Breast epithelium (tissue), 4 donors: ENCODE results near the gene CDC42EP1. TPM values are rescaled to one million over a fixed set of nuclear protein-coding genes. Genes with fewer than 3 reads are reported as not detected.
A peak's percentile ranks its signal among the peaks of the same experiment; 100 is the strongest.
"Not testable (repeated sequence)": the region's sequence is repeated elsewhere in the genome, so short reads cannot be mapped to it uniquely, and the experiment has no call there.

ENCODE experiments used
- DNase-seq, 2 donors: peaks; one replicate each; pipeline ENCODE4 v3.0.0-alpha.2; 2019; ENCODE audit warnings: low spot score in 2 of 2
- H3K27ac ChIP-seq, 2 donors: fragments of 200-600 bp; sonication (generic) in 1 of 2; one replicate each; pipeline ENCODE4 v1.5.1; 2016 to 2019; ENCODE audit warnings: mild to moderate bottlenecking in 1 of 2
- H3K27me3 ChIP-seq, 2 donors: fragments of 200-600 bp; sonication (generic) in 1 of 2; one replicate each; pipeline versions ENCODE4 v1.5.1 to v1.6.0; 2017 to 2019; ENCODE audit warnings: control low read depth in 1 of 2, mild to moderate bottlenecking in 1 of 2
- H3K36me3 ChIP-seq: fragments of 200-600 bp; one replicate; pipeline ENCODE4 v1.5.1; 2019
- H3K4me1 ChIP-seq, 2 donors: fragments of 200-600 bp; sonication (generic); one replicate each; pipeline ENCODE4 v1.5.1; 2016 to 2019; ENCODE audit warnings: control low read depth in 1 of 2
- H3K4me3 ChIP-seq, 3 donors: fragments of 200-600 bp; sonication (generic); 1 replicate in 2 of 3; 2 replicates in 1 of 3; pipeline ENCODE4 v1.5.1; 2016 to 2019; ENCODE audit warnings: mild to moderate bottlenecking in 3 of 3, moderate library complexity in 2 of 3
- H3K9me3 ChIP-seq, 2 donors: fragments of 200-600 bp; sonication (generic) in 1 of 2; one replicate each; pipeline ENCODE4 v1.5.1; 2016 to 2019; ENCODE audit warnings: control low read depth in 1 of 2
- POLR2A ChIP-seq: fragments of 450-650 bp; IDR thresholded peaks from one replicate; pipeline ENCODE4 v1.6.1; 2016; ENCODE audit warnings: antibody characterized with exemption, mild to moderate bottlenecking, moderate library complexity
- POLR2AphosphoS5 ChIP-seq, 3 donors: sonication (generic); formaldehyde crosslinking; IDR thresholded peaks; one replicate each; pipeline ENCODE4 v1.6.1; 2017; ENCODE audit warnings: antibody characterized with exemption in 3 of 3
- intact Hi-C: fragments of 100-400 bp; cut with DNase I; formaldehyde crosslinking; loops from one replicate; pipeline ENCODE4 v1.15.1; 2023; ENCODE audit warnings: low total_unique reads
- total RNA-seq, 3 donors: library from RNA; depleted of rRNA; stranded (reverse); fragments of >200 nt; gene quantifications; one replicate each; pipeline ENCODE4 v1.1.0, GENCODE V29; 2016
- TF ChIP-seq, protein P1 (sequence below), 3 donors: fragments of 450-650 bp; IDR thresholded peaks; one replicate each; pipeline ENCODE4 v1.5.1; 2016 to 2017; ENCODE audit warnings: antibody characterized with exemption in 3 of 3, mild to moderate bottlenecking in 3 of 3, moderate library complexity in 3 of 3

The CDC42EP1 gene
- total RNA-seq, 3 donors from 2014 or later: 13.8 to 43.0 (median 29.8) TPM

DNA sequence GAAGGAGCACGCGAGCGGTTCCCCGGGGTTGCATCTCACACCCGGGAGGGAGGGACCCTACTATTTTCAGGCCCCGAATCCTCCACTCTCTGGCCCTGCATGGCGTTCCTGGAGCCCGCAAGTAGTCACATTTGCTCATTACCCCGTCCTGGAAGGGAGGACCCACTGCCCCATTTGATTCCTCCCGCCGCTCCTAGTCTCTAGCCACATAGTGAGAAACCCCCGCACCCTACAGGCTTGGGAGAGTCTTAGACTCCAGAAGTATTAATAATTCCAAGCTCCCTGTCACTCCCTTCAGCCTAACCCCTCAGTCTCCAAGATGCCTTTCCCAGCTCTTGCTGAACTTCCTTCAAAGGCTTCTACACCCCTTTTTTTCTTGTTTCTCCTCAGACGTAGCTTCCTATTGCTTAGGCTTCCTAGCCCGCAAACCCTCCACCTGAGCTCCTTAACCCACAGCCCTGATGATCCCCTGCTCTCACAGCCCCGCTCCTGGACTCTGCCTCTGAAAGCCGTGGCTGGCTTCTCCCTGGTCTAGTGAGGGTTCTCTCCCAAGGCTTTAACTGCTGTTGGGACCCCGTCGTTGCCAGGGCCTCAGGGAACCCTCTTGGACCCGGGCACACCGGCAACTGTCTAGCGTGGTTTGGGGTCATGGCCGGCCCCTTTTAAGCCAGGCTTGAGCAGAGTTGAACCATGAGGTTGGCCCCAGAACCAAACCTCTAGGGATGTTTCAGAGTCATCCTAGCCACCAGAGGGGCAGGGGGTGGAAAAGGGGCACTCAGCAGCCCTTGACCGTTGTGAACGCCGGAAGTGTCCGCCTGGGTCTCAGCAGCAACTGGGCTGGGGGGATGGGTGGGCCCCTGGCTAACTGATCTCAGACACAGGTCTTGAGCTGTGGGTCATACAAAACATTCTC, 49.2 kb downstream of the CDC42EP1 start:
- peaks cover 0 to 11% of the 10 kb centered on the region in 2 donors for H3K4me1 ChIP-seq
- H3K4me3 ChIP-seq: peak overlapping the region; percentile 79 to 96 (median 95)
- no peaks in the 10 kb centered on the region for H3K36me3 ChIP-seq
- TF ChIP-seq, protein P1, sequence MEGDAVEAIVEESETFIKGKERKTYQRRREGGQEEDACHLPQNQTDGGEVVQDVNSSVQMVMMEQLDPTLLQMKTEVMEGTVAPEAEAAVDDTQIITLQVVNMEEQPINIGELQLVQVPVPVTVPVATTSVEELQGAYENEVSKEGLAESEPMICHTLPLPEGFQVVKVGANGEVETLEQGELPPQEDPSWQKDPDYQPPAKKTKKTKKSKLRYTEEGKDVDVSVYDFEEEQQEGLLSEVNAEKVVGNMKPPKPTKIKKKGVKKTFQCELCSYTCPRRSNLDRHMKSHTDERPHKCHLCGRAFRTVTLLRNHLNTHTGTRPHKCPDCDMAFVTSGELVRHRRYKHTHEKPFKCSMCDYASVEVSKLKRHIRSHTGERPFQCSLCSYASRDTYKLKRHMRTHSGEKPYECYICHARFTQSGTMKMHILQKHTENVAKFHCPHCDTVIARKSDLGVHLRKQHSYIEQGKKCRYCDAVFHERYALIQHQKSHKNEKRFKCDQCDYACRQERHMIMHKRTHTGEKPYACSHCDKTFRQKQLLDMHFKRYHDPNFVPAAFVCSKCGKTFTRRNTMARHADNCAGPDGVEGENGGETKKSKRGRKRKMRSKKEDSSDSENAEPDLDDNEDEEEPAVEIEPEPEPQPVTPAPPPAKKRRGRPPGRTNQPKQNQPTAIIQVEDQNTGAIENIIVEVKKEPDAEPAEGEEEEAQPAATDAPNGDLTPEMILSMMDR (IDR thresholded peaks at IDR 0.05): no peak
- TF ChIP-seq POLR2AphosphoS5 (IDR thresholded peaks at IDR 0.05) (no peak), POLR2A (no peak)
- H3K27me3 ChIP-seq: no peaks in the 10 kb centered on the region
- no peaks in the 10 kb centered on the region for H3K9me3 ChIP-seq
- peak overlapping the region; percentile 95 to 96 for H3K27ac ChIP-seq
- DNase-seq: no peak
- intact Hi-C loops: no loop called here

DNA sequence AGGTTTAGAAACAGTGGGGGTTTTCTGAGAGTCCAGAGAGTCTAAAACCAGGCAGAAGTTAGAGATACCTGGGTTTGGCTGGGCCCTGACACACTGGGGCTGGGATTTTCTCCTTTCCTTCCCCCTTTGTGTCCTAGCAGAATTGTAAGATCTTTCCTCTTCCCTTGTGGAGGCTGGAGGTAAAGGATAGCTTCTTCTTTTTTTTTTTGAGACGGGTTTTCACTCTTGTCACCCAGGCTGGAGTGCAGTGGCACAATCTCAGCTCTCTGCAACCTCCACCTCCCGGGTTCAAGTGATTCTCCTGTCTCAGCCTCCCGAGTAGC, 49.8 kb downstream of the CDC42EP1 start:
- DNase-seq, H3K27me3 ChIP-seq, H3K36me3 ChIP-seq, intact Hi-C loops, H3K9me3 ChIP-seq: not testable (repeated sequence)
- Histone ChIP-seq H3K4me3 (peak overlapping the region; percentile 79 to 96 (median 95)), H3K27ac (peak overlapping the region; percentile 95 to 96), H3K4me1 (peaks cover 0 to 11% of the 10 kb centered on the region in 2 donors)

DNA sequence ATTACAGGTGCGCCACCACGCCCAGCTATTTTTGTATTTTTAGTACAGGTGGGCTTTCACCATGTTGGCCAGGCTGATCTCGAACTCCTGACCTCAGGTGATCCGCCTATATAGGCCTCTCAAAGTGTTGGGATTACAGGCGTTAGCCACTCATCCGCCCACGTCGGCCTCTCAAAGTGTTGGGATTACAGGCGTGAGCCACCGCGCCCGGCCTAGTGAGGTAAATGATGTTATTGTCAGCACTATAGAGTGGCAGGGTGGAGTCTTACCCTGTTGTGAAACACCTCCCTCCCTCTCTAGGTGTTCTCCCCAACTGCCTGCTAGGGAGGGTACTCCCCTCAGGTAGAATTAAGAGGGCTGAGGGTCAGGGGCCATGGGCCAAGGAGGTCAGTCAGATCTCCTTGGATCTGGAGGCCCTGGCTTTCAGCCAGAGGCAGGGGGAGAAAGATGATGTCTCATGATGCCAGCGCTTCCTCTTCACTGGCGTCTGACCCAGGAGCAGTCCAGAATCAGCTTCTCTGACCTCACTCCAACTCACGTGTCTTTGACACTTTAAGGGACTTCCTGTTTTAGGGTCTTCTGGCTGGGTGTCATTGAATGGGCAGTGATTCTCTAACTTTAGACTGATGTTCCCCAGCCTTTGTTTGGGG, 50.3 kb downstream of the CDC42EP1 start:
- Histone ChIP-seq H3K36me3 (no peaks in the 10 kb centered on the region), H3K4me3 (peak overlapping the region in 1 of 3 donors; percentile 19), H3K9me3 (no peaks in the 10 kb centered on the region), H3K27me3 (no peaks in the 10 kb centered on the region), H3K4me1 (peaks cover 0 to 11% of the 10 kb centered on the region in 2 donors), H3K27ac (peak overlapping the region; percentile 45 to 95)
- TF ChIP-seq, protein P1 (IDR thresholded peaks at IDR 0.05): no peak
- TF ChIP-seq POLR2A: no peak
- TF ChIP-seq POLR2AphosphoS5 (IDR thresholded peaks at IDR 0.05): no peak
- DNase-seq: no peak
- intact Hi-C loops: no loop called here

DNA sequence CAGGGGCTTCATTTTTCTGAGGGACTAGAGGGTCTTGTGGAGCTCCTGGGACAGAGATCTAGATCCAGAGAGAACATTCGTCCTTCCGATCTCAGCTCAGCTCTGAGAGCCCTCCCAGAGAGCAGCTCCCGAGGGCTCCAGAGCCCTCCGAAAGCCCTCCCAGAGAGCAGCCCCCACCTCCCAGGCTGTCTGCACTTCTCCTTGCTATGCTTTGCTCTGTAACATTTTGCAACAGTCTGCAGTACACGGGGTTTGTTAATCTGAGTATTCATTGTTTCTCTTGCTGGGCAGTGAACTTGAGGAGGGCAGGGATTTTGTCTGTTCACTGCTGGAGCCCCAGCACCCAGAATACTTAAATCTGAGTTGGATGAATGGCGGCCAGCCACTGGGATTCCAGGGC, 50.9 kb downstream of the CDC42EP1 start:
- Histone ChIP-seq H3K4me3 (no peak overlapping the region), H3K36me3 (no peaks in the 10 kb centered on the region), H3K4me1 (peaks cover 0 to 11% of the 10 kb centered on the region in 2 donors), H3K27me3 (no peaks in the 10 kb centered on the region), H3K27ac (peak overlapping the region; percentile 45 to 95), H3K9me3 (no peaks in the 10 kb centered on the region)
- TF ChIP-seq, protein P1 (IDR thresholded peaks at IDR 0.05): no peak
- TF ChIP-seq POLR2AphosphoS5 (IDR thresholded peaks at IDR 0.05) (no peak), POLR2A (no peak)
- DNase-seq: no peak
- intact Hi-C loops: no loop called here

DNA sequence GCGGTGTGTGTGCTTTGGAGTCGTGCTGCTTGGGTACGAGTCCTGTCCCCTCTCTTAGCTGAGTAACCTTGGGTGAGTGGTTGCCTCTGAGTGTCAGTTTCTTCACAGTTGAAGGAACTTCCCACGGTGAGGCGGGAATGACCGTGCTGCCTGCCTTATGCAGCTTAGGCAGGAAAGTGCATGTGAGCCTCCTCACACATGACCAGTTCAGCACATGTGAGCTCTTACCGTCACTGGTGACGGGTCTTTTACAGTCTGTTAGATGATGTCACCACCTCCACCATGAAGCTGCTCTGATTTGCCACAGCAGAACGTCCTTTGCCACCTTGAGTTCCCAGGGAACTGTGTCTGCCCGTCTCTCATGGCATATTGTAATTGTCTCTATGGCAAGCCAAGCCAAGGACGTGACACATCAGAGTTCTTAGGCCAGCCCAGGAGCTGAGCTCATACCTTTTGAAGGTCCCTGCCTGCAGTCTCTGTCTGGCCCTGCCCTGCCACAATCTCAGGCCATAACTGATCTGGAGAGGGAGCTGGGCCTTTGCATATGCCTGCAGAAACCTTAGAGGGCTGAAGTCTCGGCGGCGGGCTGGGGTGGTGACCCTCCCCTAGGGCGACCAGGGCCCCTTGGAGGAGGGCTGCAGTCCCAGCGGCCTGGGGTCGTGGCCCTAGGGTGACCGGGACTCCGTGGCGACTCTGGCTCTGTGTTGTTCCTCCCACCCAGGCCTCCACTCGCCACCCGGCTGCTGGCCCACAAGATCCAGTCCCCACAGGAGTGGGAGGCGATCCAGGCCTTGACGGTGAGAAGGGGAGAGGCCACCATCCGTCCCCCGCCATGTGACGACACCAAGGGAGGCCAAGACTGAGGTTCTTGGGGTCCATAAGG, 56.2 kb downstream of the CDC42EP1 start:
- no peak overlapping the region for H3K27ac ChIP-seq
- TF ChIP-seq POLR2A (no peak), POLR2AphosphoS5 (IDR thresholded peaks at IDR 0.05) (no peak)
- TF ChIP-seq, protein P1 (IDR thresholded peaks at IDR 0.05): no peak

More for the DNA sequence above, 56.2 kb downstream of the CDC42EP1 start:
- no peaks in the 10 kb centered on the region for H3K36me3 ChIP-seq
- H3K4me3 ChIP-seq: no peak overlapping the region
- H3K9me3 ChIP-seq: no peaks in the 10 kb centered on the region
- H3K4me1 ChIP-seq: no peaks in the 10 kb centered on the region
- no peak for DNase-seq
- intact Hi-C loops: no loop called here
- H3K27me3 ChIP-seq: no peaks in the 10 kb centered on the region
